HG02973 (cell line): ENCODE measurements around the gene OGFR.

Experiments
- ATAC-seq: cut with Tn5 transposase; IDR thresholded peaks from one replicate; pipeline ENCODE4 v1.9.1; 2021; ENCODE audit warnings: moderate library complexity; ENCODE audit not compliant: unreplicated experiment

The OGFR gene

DNA sequence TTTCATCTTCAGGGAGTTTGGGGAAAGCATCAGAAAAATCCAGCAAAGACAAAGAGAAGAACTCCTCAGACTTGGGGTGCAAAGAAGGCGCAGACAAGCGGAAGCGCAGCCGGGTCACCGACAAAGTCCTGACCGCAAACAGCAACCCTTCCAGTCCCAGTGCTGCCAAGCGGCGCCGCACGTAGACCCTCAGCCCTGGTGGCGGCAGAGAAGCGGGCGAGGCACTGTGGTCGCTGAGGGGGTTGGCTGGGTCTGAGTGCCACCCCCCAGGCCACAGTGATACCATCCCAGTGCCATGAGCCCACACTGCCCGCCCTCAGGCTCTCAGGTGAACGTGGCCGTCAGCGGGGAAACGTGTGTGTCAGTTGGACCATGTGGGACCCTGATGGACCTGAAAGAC, 5.2 kb upstream of the OGFR start:
- ATAC-seq: no peak

DNA sequence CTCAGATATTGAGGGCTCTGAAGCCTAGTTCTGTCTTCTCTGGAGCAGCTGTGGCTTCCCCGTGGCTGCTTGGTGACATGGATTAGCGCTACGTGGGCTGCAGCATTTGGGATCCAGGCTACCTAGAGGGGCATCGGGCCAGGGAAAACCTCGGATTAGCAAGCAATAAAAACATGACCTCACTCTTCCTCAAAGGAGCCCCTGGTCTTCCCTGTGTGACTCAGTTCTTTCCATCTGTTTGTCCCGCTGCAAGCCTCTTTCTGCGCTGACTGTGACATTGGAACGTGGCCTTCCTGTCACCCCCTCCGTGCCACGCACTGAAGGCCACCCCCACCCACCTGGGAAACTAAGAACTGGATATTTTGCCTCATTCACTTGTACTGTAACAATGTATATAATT, 4.8 kb upstream of the OGFR start:
- no peak for ATAC-seq

GRCh38 chr20:62800314-62801259, 4.0 kb upstream of the OGFR start:
- no peak for ATAC-seq

DNA sequence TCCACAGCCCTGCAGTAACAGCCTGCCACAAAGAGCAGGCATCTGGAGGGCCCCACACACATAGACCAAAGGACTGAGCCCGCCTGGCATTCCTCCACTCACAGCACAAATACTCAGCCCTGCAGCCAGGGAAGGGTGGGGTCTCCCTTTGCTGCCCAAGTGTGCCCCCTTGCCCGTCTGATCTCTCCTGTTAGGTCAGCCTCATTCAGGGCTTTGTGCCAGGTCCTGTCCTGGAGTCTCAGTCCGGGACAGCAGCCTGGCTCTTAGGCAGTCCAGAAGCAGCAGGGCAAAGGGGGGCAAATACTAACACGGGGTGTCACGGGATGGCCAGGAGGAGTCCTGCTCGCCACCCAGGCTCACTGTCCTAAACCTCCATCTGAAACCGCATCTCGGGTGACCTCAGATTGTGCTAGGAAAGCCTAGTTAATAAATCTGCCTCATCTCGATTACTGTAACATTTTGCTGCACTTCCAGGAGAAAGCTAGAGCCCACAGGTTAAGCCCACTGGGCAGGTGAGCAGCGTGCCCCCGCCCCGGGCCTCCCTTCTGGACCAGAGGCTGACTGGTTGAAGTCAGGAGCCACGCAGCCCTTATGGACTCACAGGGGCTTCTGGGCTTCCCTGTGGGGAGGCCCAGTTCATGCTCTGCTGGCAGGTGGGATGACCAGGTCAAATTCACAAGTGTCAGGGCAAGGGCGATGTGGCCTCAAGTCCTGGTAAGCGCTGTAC, 3.2 kb upstream of the OGFR start:
- ATAC-seq: no peak

- no peak for ATAC-seq
Measured at GRCh38 chr20:62802026-62802712, 2.5 kb upstream of the OGFR start.

DNA sequence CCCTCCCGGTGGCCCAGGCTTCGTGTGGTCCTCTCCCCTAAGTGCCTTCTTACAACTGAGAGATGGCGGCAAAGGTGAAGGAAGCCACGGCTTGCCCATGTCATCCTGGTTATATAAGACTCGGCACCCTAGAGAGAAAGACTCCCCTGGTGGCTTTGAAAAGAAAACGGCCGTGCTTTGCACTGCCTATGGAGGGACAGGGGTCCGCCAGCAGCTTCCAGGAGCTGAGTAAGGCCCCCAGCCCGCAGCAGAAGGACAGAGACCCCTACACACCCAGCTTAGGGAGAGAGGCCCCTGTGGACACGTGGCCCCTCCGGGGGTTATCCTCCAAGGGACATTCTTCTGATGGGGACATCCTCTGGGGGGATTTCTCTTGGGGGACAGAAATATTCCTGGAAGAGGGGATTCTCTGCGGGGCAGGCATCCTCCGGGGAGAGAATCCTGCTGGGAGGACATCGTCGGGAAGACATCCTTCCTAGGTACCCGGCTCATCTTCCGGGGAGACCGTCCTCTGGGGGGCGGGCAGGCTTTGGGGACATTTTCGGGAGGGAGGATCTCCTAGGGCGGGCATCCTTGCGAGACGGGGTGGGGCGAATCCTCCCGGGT, 511 bp upstream of the OGFR start:
- no peak for ATAC-seq

DNA sequence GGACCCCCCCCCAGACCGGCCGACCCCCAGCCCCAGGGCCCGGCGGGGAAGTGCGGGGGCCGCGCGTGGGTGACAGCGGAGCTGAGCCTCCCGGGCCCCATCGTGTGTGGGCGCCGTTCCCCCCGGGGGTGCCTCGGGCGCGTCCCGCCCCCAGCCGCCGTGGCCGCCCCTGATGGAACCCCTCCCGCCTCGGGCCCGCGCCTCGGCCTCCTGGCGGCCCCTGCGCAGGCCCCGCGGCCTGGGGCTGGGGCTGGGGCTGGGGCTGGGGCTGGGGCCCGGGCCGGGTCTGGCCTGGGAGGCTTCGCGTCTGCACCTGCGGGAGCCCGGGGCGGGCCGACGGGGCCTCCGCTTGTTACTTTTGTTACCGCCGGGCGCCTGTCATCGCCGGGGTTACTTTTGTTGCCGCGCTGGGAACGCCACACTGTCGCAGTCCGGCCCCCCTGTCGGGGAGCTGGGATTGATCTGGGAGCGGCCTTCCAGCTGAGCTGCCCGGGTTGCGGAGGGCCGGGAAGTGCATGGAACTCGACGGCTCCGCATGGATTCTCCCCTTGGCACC, 598 bp downstream of the OGFR start:
- no peak for ATAC-seq

DNA sequence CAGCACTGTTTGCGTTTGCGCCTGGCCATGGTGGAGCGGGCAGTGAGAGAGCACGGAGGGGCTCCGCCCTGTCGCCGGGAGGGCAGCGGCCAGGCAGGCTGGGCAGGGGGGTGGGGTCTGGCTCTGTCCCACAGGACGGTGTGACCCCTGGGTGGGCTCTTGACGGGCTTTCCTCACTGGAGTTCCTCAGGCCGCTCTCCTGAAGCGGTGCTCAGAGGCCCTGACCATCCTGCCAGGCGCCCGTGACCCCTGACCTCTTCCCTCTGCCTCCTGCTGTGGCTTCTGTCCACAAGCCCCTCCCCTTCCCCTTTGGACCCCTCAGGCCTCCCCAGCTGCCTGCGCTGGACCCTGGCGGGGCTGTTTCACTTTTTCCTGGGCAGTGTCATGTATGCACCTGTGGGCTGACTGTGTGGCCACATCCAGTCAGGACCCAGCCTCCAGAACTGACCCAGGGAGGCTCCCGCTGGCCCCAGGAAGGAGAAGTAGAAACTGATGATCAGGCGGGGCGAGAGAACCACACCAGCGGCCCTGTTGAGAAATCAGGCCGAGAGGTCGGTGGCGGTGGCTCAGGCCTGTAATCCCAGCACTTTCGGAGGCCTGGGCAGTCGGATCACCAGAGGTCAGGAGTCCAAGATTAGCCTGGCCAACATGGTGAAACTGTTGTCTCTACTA, 1.2 kb downstream of the OGFR start:
- ATAC-seq: no peak

GRCh38 chr20:62806383-62807050, 1.9 kb downstream of the OGFR start:
- ATAC-seq: no peak

GRCh38 chr20:62807444-62808210, 3.0 kb downstream of the OGFR start:
- no peak for ATAC-seq

DNA sequence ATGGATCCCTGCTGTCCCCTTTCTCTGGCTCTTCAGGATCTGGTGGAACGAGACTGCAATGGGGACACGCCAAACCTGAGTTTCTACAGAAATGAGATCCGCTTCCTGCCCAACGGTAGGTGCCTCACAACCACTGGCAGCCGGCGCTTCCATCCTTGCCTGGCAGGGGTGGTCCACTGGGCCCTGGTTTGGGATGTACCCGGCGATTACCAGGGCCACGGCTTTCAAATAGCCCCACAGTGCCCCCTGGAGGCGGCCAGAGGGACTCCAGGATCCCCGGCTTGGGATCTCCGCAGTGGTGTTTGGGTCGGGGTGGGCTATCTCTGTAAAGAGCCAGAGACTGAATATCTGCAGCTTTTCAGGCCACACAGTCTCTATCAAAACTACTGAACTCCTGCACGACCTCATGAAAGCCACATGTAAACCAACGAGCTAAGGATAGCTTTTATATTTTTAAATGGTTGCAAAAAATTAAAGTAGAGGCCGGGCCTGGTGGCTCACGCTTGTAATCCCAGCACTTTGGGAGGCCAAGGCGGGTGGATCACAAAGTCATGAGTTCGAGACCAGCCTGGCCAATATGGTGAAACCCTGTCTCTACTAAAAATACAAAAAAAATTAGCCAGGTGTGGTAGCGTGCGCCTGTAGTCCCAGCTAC, 3.7 kb downstream of the OGFR start:
- no peak for ATAC-seq

DNA sequence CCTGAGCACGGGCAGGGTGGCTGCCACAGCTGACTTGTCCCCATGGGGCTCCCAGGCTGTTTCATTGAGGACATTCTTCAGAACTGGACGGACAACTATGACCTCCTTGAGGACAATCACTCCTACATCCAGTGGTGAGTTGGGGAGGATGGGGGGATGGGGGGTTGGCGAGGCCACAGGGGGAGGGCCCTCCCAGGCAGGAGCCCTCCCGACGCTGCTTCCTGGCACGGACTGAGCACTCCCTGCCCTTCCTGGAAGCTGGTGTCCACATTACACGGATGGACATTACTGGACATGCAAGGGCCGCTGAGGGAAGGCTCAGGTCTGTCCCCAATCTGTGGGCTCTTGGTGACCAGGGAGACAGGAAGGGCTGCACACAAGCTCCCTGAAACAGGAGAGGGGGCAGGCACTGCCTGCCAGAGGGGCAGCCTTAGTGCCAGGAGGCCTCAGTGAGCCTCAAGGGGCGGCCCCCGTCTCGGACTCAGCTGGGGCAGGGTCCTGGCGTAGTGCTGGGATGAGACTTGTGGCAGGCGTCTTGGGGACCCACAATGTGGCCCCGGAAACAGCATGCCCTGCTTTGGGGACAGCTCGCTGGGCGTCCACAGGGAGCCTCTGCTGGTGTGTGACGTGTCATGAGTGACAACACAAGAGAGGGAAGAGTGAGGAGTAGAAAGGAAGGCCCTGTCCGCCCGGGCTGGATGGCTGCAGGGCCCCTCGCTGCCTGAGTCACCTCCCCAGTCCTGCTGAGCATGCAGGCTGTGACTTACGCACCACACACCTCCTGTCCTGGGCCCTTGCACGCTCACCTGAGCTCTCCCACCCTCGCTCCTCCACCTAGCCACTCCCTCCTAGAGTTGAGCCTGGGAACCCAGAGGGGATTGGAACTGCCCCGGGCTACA, 5.1 kb downstream of the OGFR start:
- no peak for ATAC-seq

DNA sequence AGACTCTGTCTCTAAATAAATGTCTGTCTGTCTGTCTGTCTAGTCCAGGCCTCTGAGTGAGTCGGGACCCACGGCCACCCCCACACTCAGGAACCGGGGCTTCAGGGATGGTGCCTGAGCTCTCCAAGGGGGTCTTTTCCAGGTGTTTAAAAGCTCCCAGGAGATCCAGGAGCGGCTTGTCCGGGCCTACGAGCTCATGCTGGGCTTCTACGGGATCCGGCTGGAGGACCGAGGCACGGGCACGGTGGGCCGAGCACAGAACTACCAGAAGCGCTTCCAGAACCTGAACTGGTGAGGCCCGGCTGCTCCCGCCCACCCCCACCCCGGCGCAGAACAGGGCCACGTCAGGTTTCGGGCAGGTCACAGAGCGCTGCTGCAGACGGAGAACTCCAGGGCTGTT, 6.7 kb downstream of the OGFR start:
- ATAC-seq: no peak

GRCh38 chr20:62811720-62812119, 7.1 kb downstream of the OGFR start:
- ATAC-seq: no peak

DNA sequence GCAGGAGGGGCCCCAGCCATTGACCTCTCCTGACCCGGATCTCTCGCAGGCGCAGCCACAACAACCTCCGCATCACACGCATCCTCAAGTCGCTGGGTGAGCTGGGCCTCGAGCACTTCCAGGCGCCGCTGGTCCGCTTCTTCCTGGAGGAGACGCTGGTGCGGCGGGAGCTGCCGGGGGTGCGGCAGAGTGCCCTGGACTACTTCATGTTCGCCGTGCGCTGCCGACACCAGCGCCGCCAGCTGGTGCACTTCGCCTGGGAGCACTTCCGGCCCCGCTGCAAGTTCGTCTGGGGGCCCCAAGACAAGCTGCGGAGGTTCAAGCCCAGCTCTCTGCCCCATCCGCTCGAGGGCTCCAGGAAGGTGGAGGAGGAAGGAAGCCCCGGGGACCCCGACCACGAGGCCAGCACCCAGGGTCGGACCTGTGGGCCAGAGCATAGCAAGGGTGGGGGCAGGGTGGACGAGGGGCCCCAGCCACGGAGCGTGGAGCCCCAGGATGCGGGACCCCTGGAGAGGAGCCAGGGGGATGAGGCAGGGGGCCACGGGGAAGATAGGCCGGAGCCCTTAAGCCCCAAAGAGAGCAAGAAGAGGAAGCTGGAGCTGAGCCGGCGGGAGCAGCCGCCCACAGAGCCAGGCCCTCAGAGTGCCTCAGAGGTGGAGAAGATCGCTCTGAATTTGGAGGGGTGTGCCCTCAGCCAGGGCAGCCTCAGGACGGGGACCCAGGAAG, 7.7 kb downstream of the OGFR start:
- ATAC-seq: no peak

GRCh38 chr20:62812907-62813200, 8.2 kb downstream of the OGFR start:
- ATAC-seq: no peak

DNA sequence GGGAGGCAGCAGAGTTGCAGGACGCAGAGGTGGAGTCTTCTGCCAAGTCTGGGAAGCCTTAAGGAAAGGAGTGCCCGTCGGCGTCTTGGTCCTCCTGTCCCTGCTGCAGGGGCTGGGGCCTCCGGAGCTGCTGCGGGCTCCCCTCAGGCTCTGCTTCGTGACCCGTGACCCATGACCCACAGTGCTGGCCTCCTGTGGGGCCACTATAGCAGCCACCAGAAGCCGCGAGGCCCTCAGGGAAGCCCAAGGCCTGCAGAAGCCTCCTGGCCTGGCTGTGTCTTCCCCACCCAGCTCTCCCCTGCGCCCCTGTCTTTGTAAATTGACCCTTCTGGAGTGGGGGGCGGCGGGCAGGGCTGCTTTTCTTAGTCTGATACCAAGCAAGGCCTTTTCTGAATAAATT, 9.0 kb downstream of the OGFR start:
- ATAC-seq: no peak
